ENCODE measurements around the gene TNNC1.

The TNNC1 gene

DNA sequence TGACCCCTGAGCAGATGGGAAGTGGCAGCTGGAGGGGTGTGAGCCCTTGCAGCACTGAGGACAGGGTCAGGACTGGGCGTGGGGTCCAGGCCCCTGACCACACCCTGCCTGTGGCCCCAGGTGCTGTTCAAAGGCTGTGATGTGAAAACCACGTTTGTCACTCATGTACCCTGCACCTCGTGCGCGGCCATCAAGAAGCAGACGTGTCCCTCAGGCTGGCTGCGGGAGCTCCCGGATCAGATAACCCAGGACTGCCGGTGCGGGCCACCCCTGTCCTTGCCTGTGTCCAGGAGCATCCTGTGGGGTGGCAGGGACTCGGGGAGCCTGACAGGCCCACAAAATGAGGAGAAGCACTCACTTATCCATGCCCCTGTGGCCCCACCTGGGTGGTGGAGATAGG is 47.2 kb upstream of the TNNC1 start:
- ATAC-seq: no peak
- TF ChIP-seq BACH2 (CRISPR knock-in tag; IDR thresholded peaks at IDR 0.05; ENCODE audit: borderline replicate concordance) (no peak), OSR1 (CRISPR knock-in tag; IDR thresholded peaks at IDR 0.05) (no peak), ARNTL (CRISPR knock-in tag; IDR thresholded peaks at IDR 0.05; ENCODE audit: borderline replicate concordance, low read depth) (no peak), GLIS3 (CRISPR knock-in tag; IDR thresholded peaks at IDR 0.05) (no peak), ZNF565 (CRISPR knock-in tag; conservative IDR thresholded peaks at IDR 0.05; ENCODE audit: low read depth) (no peak), ZFP30 (CRISPR knock-in tag; IDR thresholded peaks at IDR 0.05) (no peak), ZNF70 (CRISPR knock-in tag; IDR thresholded peaks at IDR 0.05) (no peak), CSDC2 (CRISPR knock-in tag; IDR thresholded peaks at IDR 0.05) (no peak), SNAI2 (CRISPR knock-in tag; IDR thresholded peaks at IDR 0.05) (no peak), ISL1 (CRISPR knock-in tag; IDR thresholded peaks at IDR 0.05) (no peak), RARB (CRISPR knock-in tag; IDR thresholded peaks at IDR 0.05) (no peak)
- TF ChIP-seq, protein P1, sequence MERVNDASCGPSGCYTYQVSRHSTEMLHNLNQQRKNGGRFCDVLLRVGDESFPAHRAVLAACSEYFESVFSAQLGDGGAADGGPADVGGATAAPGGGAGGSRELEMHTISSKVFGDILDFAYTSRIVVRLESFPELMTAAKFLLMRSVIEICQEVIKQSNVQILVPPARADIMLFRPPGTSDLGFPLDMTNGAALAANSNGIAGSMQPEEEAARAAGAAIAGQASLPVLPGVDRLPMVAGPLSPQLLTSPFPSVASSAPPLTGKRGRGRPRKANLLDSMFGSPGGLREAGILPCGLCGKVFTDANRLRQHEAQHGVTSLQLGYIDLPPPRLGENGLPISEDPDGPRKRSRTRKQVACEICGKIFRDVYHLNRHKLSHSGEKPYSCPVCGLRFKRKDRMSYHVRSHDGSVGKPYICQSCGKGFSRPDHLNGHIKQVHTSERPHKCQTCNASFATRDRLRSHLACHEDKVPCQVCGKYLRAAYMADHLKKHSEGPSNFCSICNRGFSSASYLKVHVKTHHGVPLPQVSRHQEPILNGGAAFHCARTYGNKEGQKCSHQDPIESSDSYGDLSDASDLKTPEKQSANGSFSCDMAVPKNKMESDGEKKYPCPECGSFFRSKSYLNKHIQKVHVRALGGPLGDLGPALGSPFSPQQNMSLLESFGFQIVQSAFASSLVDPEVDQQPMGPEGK (CRISPR knock-in tag; IDR thresholded peaks at IDR 0.05; ENCODE audit: borderline replicate concordance): no peak
- TF ChIP-seq, protein P2, sequence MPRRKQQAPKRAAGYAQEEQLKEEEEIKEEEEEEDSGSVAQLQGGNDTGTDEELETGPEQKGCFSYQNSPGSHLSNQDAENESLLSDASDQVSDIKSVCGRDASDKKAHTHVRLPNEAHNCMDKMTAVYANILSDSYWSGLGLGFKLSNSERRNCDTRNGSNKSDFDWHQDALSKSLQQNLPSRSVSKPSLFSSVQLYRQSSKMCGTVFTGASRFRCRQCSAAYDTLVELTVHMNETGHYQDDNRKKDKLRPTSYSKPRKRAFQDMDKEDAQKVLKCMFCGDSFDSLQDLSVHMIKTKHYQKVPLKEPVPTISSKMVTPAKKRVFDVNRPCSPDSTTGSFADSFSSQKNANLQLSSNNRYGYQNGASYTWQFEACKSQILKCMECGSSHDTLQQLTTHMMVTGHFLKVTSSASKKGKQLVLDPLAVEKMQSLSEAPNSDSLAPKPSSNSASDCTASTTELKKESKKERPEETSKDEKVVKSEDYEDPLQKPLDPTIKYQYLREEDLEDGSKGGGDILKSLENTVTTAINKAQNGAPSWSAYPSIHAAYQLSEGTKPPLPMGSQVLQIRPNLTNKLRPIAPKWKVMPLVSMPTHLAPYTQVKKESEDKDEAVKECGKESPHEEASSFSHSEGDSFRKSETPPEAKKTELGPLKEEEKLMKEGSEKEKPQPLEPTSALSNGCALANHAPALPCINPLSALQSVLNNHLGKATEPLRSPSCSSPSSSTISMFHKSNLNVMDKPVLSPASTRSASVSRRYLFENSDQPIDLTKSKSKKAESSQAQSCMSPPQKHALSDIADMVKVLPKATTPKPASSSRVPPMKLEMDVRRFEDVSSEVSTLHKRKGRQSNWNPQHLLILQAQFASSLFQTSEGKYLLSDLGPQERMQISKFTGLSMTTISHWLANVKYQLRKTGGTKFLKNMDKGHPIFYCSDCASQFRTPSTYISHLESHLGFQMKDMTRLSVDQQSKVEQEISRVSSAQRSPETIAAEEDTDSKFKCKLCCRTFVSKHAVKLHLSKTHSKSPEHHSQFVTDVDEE (CRISPR knock-in tag; IDR thresholded peaks at IDR 0.05): no peak

DNA sequence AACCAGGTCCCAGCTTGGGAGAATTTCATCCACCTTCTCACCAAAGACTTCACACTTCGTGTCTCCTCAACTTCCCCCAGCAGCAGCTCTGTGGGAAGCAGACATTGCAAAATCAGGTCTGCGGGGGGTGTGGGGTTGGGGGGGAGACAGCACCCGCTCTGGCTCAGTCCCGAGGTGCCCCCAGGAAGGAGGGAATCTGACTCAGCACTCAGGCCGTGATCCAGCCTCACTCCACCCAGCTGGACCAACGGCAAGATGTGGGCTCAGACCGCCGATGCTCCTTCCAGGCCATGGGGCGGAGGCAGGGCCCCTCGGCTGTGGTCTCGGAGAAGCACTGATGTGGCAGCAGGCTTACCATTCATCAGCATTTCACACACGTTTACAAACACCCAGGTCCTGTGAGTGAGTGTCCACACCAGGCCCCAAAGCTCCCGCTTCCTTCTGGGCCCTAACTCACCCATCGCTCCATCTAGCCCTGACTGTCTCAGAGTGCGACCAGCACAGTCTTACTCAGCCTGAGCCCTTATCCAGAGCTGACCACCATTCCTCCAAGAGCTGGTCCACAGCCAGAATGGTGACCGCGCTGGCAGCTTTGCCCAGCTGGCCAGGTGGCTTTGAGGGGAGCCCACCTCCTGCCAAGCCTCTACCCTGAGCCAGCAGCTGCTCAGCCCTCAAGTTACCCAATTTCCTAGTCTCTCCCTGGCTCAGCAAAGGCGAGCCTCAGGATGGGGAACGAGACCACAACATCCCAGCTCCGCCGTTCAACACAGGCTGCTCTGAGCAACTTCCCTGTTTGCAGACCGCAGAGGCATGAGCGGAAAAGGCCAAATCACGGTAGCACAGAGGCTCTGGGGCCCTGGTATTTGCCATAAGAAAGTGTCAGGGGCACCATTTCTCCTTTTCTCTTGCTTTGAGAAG is 44.6 kb upstream of the TNNC1 start:
- TF ChIP-seq ESRRG (CRISPR knock-in tag; IDR thresholded peaks at IDR 0.05) (no peak), ZNF565 (CRISPR knock-in tag; conservative IDR thresholded peaks at IDR 0.05; ENCODE audit: low read depth) (no peak), OSR1 (CRISPR knock-in tag; IDR thresholded peaks at IDR 0.05) (no peak), ZC3H10 (CRISPR knock-in tag; IDR thresholded peaks at IDR 0.05) (no peak), ZNF8 (CRISPR knock-in tag; IDR thresholded peaks at IDR 0.05) (no peak), TCF4 (CRISPR knock-in tag; IDR thresholded peaks at IDR 0.05; ENCODE audit: borderline replicate concordance) (no peak), CSDC2 (CRISPR knock-in tag; IDR thresholded peaks at IDR 0.05) (no peak), GLIS3 (CRISPR knock-in tag; IDR thresholded peaks at IDR 0.05) (no peak), ZNF70 (CRISPR knock-in tag; IDR thresholded peaks at IDR 0.05) (no peak), TOX (CRISPR knock-in tag; IDR thresholded peaks at IDR 0.05; ENCODE audit: borderline replicate concordance) (no peak), ZFP30 (CRISPR knock-in tag; IDR thresholded peaks at IDR 0.05) (no peak), SNAI2 (CRISPR knock-in tag; IDR thresholded peaks at IDR 0.05) (no peak), ZFP3 (CRISPR knock-in tag; IDR thresholded peaks at IDR 0.05) (no peak), RARB (CRISPR knock-in tag; IDR thresholded peaks at IDR 0.05) (no peak)
- TF ChIP-seq, protein P3, sequence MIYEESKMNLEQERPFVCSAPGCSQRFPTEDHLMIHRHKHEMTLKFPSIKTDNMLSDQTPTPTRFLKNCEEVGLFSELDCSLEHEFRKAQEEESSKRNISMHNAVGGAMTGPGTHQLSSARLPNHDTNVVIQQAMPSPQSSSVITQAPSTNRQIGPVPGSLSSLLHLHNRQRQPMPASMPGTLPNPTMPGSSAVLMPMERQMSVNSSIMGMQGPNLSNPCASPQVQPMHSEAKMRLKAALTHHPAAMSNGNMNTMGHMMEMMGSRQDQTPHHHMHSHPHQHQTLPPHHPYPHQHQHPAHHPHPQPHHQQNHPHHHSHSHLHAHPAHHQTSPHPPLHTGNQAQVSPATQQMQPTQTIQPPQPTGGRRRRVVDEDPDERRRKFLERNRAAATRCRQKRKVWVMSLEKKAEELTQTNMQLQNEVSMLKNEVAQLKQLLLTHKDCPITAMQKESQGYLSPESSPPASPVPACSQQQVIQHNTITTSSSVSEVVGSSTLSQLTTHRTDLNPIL (CRISPR knock-in tag; IDR thresholded peaks at IDR 0.05; ENCODE audit: low read depth): no peak
- TF ChIP-seq, protein P1 (CRISPR knock-in tag; IDR thresholded peaks at IDR 0.05; ENCODE audit: borderline replicate concordance): no peak
- TF ChIP-seq, protein P2 (CRISPR knock-in tag; IDR thresholded peaks at IDR 0.05): no peak
- TF ChIP-seq, protein P4, sequence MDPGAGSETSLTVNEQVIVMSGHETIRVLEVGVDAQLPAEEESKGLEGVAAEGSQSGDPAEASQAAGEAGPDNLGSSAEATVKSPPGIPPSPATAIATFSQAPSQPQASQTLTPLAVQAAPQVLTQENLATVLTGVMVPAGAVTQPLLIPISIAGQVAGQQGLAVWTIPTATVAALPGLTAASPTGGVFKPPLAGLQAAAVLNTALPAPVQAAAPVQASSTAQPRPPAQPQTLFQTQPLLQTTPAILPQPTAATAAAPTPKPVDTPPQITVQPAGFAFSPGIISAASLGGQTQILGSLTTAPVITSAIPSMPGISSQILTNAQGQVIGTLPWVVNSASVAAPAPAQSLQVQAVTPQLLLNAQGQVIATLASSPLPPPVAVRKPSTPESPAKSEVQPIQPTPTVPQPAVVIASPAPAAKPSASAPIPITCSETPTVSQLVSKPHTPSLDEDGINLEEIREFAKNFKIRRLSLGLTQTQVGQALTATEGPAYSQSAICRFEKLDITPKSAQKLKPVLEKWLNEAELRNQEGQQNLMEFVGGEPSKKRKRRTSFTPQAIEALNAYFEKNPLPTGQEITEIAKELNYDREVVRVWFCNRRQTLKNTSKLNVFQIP (CRISPR knock-in tag; IDR thresholded peaks at IDR 0.05; ENCODE audit: borderline replicate concordance, low read depth): no peak
- ATAC-seq: no peak
